Measurements from ENCODE around the gene TPSG1. TPM values are rescaled to one million over a fixed set of nuclear protein-coding genes. Genes with fewer than 3 reads are reported as not detected.

TPSG1 gene
- polyA plus RNA-seq, 1 donor (not counting 4 experiments of a cell fraction or from before 2014, with no cell fraction given): not detected

DNA sequence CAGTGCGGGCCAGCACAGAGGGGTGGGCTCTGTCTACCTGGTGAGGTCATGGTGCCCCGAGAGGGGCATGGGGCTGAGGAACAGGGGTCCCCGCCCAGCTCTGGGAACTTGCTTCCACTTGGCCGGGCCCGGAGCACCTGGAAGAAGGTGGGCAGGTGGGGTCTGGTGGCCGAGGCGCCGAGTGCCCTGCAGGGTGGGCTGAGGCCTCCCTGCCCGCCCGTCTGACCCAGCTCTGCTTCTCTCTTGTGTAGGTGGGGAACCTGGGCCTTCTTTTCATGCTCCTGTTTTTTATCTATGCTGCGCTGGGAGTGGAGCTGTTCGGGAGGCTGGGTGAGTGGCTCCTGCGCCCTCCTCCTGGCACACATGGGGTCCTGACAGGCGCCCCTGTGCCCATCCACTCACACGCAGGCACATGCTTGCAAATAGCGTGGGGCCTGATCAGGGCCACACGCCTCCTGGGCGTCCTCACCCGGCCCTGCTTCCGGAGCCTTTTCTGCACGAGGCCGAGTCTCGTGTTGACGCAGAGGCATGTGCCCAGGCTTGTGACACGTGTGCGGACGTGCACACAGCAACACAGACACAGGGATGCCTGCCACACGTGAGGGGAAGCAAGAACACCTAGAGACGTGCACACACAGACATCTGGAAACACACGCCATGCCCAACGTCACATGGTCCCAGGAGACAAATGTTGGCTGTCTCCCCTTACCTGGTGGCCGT is 8.2 kb downstream of the TPSG1 start:
- no peak overlapping the region for H3K4me3 ChIP-seq (ENCODE audit: control insufficient read depth in 2 of 3, extremely low read depth in 1 of 3, insufficient read depth in 2 of 3, low read depth in 1 of 3, low read length in 3 of 3)
- FAIRE-seq: no peak

DNA sequence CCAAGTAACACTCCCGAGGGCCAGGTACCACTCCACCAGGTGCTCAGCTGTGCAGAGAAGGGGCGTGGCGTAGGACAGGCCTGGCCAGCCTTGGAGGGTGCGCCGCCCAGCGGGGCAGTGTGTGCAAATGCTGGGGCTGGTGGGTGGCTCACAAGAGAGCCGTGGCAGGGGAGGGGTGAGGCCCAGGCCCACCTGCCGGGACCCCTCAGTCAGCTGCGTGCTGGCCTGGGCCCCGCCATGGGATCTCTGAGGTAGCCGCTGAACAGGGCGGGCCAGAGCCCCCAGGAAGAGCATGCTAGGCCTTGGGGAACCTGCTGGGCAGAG is 8.8 kb downstream of the TPSG1 start:
- no peaks in the 10 kb centered on the region for H3K79me2 ChIP-seq (ENCODE audit: control insufficient read depth, insufficient read depth, low read length)
- H3K27me3 ChIP-seq (ENCODE audit: control insufficient read depth, extremely low read depth, insufficient read depth, low read length): peaks cover 5% of the 10 kb centered on the region
- no peak overlapping the region for H3K9ac ChIP-seq (ENCODE audit: control insufficient read depth, extremely low read depth, insufficient read depth, low read length)
- H3K4me2 ChIP-seq (ENCODE audit: control insufficient read depth, extremely low read depth, insufficient read depth, low read depth, low read length): no peak overlapping the region
- no peaks in the 10 kb centered on the region for H4K20me1 ChIP-seq (ENCODE audit: control insufficient read depth, extremely low read depth, insufficient read depth, low read length)
- H2AFZ ChIP-seq (ENCODE audit: control insufficient read depth, low read length): no peak overlapping the region
- no peaks in the 10 kb centered on the region for H3K36me3 ChIP-seq (ENCODE audit: control insufficient read depth in 2 of 2, extremely low read depth in 1 of 2, insufficient read depth in 2 of 2, low read length in 2 of 2)
- no peak overlapping the region for H3K4me3 ChIP-seq (ENCODE audit: control insufficient read depth in 2 of 3, extremely low read depth in 1 of 3, insufficient read depth in 2 of 3, low read depth in 1 of 3, low read length in 3 of 3)
- H3K9me3 ChIP-seq (ENCODE audit: control insufficient read depth, low read depth, low read length): peaks cover 2% of the 10 kb centered on the region
- no peak for FAIRE-seq
- dilution Hi-C loops (cut with MboI; ENCODE audit: extremely low pct_ligation_motif_present, low sequenced_read_pairs): no loop called here
- no peak overlapping the region for H3K27ac ChIP-seq (ENCODE audit: control insufficient read depth, insufficient read depth, low read length)
- H3K4me1 ChIP-seq (ENCODE audit: control insufficient read depth, extremely low read depth, insufficient read depth, low read length): no peaks in the 10 kb centered on the region
- H3K9me1 ChIP-seq (ENCODE audit: control insufficient read depth, extremely low read depth, insufficient read depth, low read length): no peaks in the 10 kb centered on the region
- TF ChIP-seq, protein P1, sequence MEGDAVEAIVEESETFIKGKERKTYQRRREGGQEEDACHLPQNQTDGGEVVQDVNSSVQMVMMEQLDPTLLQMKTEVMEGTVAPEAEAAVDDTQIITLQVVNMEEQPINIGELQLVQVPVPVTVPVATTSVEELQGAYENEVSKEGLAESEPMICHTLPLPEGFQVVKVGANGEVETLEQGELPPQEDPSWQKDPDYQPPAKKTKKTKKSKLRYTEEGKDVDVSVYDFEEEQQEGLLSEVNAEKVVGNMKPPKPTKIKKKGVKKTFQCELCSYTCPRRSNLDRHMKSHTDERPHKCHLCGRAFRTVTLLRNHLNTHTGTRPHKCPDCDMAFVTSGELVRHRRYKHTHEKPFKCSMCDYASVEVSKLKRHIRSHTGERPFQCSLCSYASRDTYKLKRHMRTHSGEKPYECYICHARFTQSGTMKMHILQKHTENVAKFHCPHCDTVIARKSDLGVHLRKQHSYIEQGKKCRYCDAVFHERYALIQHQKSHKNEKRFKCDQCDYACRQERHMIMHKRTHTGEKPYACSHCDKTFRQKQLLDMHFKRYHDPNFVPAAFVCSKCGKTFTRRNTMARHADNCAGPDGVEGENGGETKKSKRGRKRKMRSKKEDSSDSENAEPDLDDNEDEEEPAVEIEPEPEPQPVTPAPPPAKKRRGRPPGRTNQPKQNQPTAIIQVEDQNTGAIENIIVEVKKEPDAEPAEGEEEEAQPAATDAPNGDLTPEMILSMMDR (optimal IDR thresholded peaks at IDR 0.05 in 1 of 3, IDR thresholded peaks at IDR 0.05 in 1 of 3, conservative IDR thresholded peaks at IDR 0.05 in 1 of 3; ENCODE audit: extremely low read depth in 1 of 3, insufficient read depth in 2 of 3, low read length in 3 of 3): no peak
- no peak for TF ChIP-seq EZH2 (IDR thresholded peaks at IDR 0.05; ENCODE audit: low read length)
- no peak for DNase-seq (ENCODE audit: low read depth, low spot score)

More for the DNA sequence above, 8.2 kb downstream of the TPSG1 start:
- no peaks in the 10 kb centered on the region for H3K36me3 ChIP-seq (ENCODE audit: control insufficient read depth in 2 of 2, extremely low read depth in 1 of 2, insufficient read depth in 2 of 2, low read length in 2 of 2)
- no peaks in the 10 kb centered on the region for H3K79me2 ChIP-seq (ENCODE audit: control insufficient read depth, insufficient read depth, low read length)
- H3K9me1 ChIP-seq (ENCODE audit: control insufficient read depth, extremely low read depth, insufficient read depth, low read length): no peaks in the 10 kb centered on the region
- peaks cover 2% of the 10 kb centered on the region for H3K9me3 ChIP-seq (ENCODE audit: control insufficient read depth, low read depth, low read length)
- DNase-seq (ENCODE audit: low read depth, low spot score): no peak
- dilution Hi-C loops (cut with MboI; ENCODE audit: extremely low pct_ligation_motif_present, low sequenced_read_pairs): no loop called here
- H2AFZ ChIP-seq (ENCODE audit: control insufficient read depth, low read length): no peak overlapping the region
- no peak overlapping the region for H3K4me2 ChIP-seq (ENCODE audit: control insufficient read depth, extremely low read depth, insufficient read depth, low read depth, low read length)
- H3K27me3 ChIP-seq (ENCODE audit: control insufficient read depth, extremely low read depth, insufficient read depth, low read length): peaks cover 5% of the 10 kb centered on the region
- H3K27ac ChIP-seq (ENCODE audit: control insufficient read depth, insufficient read depth, low read length): no peak overlapping the region
- H4K20me1 ChIP-seq (ENCODE audit: control insufficient read depth, extremely low read depth, insufficient read depth, low read length): no peaks in the 10 kb centered on the region
- H3K4me1 ChIP-seq (ENCODE audit: control insufficient read depth, extremely low read depth, insufficient read depth, low read length): no peaks in the 10 kb centered on the region
- TF ChIP-seq EZH2 (IDR thresholded peaks at IDR 0.05; ENCODE audit: low read length): no peak
- TF ChIP-seq, protein P1 (optimal IDR thresholded peaks at IDR 0.05 in 1 of 3, IDR thresholded peaks at IDR 0.05 in 1 of 3, conservative IDR thresholded peaks at IDR 0.05 in 1 of 3; ENCODE audit: extremely low read depth in 1 of 3, insufficient read depth in 2 of 3, low read length in 3 of 3): no peak
- no peak overlapping the region for H3K9ac ChIP-seq (ENCODE audit: control insufficient read depth, extremely low read depth, insufficient read depth, low read length)
